GM21381 (cell line): ENCODE measurements around the gene RIMBP2.

Source experiments
- ATAC-seq: cut with Tn5 transposase; IDR thresholded peaks from one replicate; pipeline ENCODE4 v1.9.1; 2021; ENCODE audit warnings: mild to moderate bottlenecking, moderate library complexity; ENCODE audit not compliant: unreplicated experiment

Gene RIMBP2

DNA sequence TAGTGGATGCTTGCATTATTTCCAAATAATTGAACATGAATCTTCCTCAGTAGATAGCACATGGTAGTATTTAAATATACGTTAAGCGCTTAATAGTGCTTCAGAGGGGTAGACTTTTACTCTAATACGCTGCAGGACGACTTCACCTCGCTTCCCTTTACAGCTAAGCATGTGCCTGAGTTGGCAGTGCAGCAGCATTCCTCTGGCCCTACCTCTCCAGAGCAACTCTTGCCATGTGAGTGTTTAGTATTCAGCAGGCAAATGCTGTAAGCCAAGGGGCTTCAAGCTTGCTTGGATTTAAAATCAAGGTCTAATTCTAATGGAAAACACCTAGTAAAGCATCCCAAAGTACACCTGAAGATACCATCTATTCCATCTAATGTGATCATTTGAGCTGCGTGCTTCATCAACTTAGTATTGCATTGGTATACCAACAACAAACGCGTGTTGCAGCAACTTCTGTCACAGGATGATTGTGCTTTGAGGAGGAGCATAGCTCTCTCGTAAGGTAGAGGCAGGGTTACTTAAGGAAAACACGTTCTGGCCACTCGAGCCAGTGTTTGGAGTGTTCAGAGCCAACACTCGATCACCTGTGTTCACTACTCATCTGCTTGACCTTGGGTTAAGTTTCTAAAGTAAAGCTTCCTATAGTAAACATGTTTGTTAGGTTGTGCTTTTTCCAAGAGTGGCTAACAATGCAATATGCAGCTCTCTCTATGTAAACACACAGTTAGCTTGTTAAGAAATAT is 317.8 kb downstream of the RIMBP2 start:
- ATAC-seq, result no peak

DNA sequence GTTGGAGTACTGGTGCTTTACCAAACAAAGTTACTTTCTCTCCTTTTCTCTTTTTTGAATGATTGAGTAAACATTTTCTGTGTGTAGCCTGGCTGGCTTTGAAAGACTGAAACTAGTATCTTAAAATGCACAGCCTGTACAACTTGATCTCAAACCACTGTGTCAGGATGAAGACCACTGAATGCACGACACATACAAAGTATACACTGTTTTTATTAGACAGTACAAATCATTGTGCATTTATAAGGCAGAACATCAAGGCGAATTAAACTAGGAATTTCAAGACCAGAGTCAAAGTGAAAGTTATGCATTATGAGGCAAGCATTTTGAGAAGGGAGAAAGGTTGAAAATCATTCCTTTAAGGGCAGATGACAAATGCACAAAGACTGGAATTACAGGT is 319.4 kb downstream of the RIMBP2 start:
- ATAC-seq, result no peak

DNA sequence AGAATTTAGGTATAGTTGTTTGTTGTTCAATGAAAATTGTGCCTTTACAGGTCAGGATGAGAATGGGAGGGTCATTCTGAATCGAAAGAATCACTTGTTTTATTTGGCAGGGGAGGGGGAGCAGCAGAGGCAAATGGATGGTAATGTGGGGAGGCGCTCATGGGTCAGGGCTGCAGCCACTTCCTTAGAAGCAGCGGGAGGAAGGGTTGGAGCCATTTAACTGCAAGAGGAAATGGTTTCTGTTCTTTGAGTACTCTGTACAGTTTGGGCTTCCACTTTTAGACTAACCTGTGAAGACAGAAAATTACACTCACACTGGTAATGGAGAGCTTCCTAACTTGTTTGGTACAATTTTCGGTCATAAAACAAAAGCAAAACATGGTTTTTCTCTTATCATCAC is 321.2 kb downstream of the RIMBP2 start:
- ATAC-seq, result no peak

DNA sequence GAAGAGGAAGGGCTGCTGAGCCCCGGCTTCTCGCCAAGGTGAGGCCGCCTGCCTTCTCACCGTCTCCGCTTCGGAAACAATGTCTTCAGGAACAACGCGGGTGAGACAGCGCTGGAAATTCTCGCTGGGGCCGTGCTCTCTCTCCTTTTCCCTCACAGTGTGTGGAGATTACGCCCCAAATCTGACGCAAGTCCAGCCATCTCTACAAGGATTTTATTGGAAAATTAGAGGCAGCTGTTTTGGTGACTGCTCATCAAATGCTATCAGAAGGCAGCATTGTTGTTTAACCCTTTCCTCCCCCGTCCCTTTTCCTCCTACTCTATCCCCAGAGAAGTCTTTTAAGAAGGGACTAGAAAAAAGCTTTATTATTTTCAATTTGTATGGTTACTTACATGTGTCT is 324.9 kb downstream of the RIMBP2 start:
- no peak for ATAC-seq

DNA sequence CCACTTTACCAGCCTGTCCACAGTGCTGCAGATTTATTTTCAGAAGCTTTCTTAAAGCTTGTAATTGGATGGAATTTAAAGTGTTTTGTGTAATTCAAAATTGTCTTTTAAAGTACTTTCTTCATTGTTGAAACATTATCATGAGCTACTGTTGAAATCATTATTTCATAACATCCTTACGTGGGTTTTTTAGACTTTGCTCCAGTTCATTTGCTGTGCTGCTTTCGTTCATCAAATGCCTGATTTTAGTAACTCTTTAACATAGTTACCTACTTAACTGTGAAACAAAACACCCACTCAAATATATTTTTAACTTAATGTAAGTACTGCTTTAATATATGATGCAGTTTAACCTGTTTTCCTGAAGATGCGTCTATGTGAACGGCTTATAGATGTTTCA is 330.9 kb downstream of the RIMBP2 start:
- ATAC-seq, result no peak

DNA sequence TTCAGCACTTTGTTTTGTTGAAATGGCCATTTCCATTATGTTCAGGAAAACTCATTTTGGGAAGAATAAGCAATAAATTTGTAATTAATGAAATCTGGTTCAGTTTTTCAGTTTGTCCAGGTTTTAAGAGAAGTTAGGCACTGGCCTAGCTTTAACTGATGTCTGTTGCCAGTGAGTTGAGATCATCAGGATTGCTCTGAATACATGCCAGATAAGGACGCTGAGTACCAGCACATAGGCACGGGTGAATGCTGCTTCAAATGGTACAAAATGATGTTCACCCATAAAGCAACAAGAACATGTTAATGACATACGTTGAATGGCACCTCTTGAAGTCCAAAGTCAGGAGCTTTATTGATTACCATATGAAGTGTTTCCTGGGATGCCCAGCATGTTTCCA is 331.9 kb downstream of the RIMBP2 start:
- ATAC-seq, result no peak

DNA sequence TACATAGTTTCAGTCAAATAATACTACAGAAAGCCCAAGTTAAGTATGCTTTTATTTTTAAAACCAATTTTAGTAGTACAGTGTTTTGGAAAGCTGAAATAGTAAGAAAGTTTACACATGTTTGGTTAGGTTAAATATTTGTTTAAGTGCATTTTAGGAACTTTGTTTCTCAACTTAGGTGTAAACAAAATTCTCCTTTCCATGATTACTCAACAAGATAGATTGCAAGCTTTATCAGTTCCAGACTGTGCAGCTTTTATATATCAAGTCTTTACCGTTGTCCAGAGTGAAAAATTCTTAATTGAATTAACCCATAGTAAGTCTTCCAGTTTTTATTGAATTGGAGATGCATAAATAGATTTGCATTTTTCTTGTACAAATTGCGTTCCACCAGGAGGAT is 333.3 kb downstream of the RIMBP2 start:
- ATAC-seq, result no peak

DNA sequence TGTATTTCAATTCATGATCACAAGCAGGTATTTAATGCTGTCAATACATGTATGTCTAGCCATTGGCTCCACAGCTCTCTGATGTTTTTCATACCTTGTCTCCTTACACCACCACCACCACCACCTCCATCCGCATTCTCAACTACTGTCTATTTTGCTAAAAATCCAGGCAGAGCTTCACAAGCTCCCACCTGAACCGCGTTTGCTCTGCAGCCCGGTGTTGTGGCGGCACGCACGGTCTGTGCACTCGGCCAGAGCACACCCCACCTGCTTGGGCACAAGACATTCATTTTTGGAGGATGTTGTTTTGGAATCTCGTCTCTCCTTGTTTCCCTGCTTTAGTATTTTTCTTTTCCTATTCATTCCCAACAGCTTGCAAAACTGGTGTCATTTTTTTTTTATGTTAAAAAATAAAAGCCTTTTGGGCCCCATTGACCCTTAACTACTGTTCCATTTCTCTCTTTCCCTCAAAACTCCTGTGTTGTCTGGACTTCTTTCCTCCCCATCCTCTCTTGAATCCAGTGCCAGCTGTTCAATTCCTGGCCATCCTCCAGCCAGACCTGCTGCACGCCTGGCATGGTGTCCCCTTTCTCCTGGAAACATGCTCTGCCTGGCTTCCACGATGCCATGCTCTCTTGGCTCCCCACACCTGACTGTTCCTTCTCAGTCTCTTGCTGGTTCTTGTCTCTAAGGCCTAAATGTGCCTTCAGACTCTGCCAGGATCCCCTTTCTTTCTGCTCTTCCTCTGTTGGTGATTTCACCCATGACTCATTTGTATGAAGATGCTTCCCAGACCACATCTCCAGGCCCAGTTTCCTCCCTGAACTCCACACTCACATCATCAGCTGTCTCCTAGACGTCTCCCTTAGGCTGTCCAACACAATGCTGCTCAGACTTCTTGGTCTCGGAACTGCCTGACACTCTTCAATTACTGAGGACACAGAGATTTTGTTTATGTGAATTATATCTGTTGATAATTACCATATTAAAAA is 340.5 kb downstream of the RIMBP2 start:
- no peak for ATAC-seq

DNA sequence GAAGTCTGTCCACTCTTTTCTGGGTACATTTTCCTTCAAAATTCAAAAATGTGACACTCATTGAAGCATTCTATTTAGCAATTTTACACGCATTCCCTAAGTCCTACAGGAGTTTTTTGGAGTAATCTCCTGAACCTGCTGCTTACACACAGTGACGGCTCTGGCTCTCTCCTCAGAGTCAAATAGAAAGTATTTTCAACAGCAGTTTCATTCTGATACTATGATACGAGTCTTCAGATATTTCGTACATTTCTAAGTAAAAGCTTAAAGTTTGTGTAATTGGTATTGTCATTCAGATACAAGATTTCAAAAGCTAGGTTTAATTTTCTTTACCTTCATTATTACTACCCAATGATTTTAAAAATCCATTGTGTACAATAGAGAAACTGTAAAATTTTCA is 342.0 kb downstream of the RIMBP2 start:
- ATAC-seq, result no peak

DNA sequence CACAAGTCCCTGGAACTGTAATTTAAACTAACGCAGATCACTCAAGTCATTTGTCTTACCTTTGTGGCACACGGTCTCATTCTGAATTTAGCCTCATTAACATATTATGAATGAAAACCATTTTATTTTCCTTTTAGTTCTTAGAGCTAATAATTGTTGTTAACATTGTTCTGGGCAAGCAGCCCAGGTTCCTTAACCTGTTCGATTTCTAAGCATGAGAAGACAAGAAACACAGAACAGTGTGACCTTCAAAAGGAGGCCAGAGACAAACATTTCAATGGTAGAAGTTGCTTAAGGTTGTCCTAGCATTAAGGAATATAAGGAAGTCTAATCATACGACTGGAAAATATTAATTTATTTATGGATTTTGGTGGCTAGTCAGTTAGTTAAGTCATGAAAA is 343.2 kb downstream of the RIMBP2 start:
- no peak for ATAC-seq

DNA sequence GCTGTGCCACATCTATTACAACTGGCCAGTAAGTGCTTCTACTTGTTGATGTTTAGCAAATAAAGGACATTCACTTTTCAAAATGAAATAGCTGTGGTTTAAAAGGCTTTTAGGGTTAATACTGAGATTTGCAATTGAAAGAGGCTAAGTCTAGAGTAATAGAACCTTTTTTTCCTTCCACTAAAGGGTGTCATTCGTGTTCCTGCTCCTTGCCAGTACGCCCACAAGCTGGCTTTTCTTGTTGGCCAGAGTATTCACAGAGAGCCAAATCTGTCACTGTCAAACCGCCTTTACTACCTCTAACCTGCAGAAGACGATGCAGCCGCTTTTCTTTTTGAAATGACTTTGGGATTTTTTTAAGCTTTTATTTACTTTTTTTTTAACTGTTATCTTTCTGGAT is 344.8 kb downstream of the RIMBP2 start:
- ATAC-seq, result no peak

DNA sequence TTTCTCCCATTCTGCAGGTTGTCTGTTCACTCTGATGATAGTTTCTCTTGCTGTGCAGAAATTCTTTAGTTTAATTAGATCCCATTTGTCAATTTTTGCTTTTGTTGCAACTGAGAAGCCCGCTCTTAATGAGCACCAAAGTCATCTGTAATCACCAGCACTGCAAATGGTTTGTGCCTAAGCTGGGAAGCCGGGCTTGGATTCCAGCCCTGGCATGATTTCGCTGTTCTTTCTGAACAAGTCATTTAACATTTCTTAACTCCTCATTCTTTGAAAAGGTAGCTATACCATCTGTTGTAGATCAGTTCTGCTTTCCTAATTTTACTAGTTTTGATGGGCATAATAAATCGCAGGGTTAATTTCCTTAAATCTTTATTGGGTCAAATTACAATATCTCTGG is 346.3 kb downstream of the RIMBP2 start:
- ATAC-seq, result no peak

DNA sequence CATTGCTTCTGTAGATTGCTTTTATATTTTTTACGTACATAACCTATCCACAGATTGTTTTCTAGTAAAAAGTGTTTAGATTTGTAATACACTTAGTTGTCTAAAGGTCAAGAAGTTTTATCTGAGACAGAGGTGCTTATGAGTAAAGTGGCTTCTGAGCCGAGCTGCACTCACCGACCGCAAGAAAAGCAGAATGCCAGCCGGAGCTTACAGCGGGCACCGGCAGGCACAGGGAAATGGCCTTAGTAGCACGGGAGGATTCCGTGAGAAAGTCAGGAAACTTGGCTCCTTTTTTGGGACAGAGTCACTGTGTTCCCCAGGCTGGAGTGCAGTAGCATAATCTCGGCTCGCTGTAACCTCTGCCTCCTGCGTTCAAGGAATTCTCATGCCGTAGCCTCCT is 348.6 kb downstream of the RIMBP2 start:
- no peak for ATAC-seq

DNA sequence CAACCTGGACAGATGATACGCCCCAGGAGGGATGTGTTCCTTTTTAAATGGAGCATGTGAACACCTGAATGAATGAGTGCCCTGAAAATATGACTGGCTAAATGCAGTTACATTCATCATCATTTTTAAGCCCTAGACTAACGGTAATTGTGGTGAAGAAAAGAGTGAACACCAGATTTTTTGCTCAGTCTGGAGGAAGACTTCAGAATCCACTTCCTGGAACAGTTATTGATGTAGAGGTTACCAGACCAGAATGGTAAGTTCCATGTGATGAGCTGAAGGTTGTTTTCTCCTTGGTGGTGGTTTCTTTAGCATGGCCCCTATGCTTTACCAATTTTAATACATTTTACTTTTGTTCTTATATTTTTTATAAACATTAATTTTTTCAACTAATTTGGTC is 349.1 kb downstream of the RIMBP2 start:
- ATAC-seq, result no peak

DNA sequence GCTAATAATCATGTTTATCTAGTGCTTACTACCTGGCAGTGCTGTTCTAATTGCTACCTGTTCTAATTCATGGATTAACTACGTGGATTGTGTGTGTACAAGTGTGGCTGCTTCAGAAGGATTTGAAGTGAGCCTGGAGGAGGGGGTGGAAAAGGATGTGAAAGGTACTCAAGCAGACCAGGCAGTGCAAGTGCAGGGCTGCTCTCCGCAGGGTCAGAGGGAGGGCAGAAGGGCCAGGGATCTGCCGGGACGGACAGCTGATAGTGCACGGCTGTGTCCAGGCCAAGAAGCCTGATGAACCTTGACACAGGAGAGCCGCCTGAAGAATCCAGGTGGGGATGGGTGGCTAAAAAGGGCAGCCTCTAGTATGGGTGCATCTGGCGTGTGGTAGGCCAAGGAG is 349.9 kb downstream of the RIMBP2 start:
- ATAC-seq, result no peak

DNA sequence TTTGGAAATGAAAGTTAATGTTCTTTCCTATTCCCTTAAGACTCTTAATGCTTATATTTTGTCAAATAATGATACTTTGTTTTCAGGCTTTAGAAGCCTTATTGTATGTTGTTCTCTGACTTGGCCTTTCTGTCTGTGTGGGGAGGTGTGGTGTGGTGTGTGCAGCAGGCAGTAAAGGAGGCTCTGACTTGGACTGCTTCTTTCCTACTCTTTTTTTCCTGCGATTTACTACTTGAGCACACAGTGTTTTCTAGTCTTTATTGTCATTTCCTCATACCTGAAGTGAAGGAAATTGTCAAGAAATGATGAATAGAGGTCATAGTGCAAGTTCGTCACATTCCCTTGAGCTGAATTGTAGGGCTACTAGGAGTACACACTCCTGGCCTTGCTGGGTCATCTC is 351.5 kb downstream of the RIMBP2 start:
- no peak for ATAC-seq

DNA sequence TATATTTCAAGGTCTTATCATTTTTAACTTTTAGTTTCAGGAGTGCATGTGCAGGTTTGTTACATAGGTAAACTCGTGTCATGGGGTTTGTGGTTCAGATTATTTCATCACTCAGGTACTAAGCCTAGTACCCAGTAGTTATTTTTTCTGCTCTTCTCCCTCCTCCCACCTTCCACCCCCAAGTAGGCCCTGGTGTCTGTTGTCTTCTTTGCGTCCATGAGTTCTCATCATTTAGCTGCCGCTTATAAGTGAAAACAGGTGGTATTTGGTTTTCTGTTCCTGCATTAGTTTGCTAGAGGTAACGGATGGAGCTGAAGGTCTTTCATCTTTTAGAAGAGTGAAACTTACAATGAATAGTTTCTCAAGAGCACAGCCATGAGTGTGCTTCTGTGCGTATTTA is 354.0 kb downstream of the RIMBP2 start:
- no peak for ATAC-seq

DNA sequence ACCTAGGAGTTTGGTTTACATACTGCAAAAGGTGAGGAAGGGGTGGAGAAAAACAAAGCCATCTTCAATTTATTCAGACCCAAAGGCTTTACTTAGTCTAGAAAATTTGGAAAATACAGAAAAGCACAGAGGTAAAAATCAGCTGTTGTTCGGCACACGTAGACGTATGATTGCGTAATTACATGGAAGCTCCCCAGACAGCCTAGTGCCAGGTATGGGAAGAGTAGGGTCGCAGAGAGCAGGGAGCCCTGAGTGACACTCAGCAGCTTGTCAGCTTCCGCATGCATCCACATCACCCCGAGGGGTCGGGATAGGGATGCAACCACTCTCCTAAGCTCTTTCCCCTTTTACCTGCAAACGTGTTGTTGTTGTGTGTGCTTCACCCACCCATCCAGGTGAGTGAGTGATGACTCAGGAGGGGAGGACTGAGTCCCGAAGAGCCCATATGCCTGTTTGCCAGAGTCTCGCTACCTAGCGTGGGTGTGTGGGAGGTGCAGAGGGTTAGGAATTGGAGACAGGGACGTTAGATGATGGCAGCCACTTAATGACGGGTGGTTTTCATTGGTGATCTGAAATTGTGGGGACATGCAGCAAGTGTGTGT is 358.3 kb downstream of the RIMBP2 start:
- ATAC-seq, result no peak

DNA sequence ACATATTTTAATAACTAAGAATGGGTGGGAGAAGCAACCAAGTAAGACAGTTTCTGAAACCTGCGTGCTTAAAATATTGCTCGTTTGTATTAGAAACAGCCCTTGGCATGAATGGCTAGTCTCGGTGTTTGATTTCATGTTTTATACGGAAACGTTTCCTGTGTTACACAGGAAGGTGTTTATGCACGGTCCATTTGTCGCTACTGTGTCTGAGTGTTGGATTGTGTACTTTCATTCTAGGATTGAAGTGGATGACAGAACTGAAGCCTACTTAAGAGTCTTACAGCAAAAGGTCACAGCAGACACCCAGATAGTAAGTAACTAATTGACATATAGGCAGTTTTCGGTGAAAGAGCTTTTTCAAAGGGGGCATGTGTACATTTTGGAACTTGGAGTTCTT is 358.9 kb downstream of the RIMBP2 start:
- no peak for ATAC-seq

DNA sequence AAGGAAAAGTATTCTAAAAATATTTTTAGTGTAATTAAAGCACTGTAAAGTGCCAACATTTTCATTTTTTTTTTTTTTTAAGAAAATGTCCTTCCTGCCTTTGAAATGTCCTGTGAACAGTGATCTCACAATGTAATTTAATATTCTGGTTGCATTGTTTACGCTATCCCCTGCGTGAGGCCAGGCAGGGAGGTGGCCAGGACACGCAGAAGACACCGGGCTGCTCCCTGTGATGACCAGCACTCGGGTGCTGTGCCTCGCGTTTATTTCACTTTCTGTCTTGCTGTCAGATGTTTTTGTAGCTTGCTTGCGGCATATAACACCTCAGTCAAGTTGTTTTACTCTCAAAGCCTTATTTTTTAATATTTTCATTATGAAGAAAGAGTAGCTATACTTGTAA is 359.9 kb downstream of the RIMBP2 start:
- no peak for ATAC-seq

DNA sequence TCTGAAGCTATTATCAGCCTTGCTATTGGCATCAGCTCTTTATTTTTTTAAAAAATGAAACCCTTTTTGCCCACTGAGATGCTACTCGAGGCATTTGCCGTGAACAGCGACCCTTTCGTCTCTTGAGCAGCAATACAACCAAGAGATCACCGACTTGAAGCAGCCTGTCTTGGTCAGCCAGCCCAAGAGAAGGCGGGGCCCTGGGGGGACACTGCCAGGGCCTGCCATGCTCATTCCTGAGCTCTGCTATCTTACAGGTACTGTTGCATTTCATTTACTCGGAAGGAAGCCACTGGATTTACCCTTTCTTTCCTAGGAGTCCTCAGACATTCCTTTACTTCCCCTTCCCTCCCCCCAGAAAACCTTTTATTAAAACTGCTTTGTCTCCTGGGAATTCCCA is 361.7 kb downstream of the RIMBP2 start:
- no peak for ATAC-seq

DNA sequence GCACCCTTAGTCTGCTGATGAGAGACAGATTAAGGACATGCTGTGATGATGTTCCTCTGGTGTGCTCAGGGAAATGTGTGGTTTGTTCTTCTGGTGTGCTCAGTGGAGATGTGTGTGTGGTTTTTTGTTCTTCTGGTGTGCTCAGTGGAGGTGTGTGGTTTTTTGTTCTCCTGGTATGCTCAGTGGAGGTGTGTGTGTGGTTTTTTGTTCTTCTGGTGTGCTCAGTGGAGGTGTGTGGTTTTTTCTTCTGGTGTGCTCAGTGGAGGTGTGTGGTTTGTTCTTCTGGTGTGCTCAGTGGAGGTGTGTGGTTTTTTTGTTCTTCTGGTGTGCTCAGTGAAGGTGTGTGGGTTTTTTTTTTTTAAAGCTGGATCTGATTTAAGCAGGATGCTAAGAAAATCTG is 363.0 kb downstream of the RIMBP2 start:
- no peak for ATAC-seq
